T-helper 1 cell (primary cell): ENCODE measurements around the gene SSTR3.
"Not testable (repeated sequence)": the region's sequence is repeated elsewhere in the genome, so short reads cannot be mapped to it uniquely, and the experiment has no call there.

Experiments used
- DNase-seq, 5 donors: peaks; one replicate each; pipeline ENCODE4 v3.0.0-alpha.2; 2012 to 2020

The SSTR3 gene

DNA sequence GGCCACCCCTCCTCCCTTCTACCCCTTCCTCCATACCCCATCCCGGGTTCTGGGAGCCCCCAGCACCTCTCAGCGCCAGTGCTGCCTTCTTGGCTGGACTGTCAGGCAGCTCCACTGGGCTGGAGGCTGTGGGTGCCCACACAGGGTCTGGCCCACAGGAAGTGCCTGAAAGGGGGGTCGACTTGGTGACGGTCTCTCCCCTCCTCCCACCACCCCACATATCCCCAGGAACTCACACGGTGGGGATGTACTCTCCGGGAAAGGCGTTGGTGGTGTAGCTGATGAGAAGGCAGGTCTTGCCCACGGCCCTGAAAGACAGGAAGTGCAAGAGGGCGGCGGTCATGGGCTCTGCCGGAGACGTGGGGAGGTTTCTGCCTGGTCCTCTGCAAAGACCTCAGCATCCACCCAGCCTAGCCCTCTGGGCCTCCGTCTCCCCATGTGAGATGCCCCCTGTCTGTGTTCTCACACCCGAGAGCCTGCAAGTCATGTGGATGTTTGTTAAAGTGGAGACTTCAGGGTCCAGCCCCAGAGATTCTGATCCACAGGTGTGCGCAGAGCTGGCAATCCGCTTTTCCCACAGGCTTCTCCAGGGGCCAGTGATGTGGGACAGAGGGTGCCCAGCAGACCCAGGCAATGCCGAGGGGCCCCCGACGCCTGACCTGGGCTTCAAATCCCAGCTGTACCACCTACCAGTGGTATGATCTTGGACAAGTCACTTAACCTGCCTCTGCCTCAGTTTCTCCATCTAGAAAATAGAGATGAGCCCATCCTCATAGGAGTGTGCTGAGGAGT is 29.3 kb upstream of the SSTR3 start:
- DNase-seq: peak in 2 of 5 donors; percentile 34 to 77

DNA sequence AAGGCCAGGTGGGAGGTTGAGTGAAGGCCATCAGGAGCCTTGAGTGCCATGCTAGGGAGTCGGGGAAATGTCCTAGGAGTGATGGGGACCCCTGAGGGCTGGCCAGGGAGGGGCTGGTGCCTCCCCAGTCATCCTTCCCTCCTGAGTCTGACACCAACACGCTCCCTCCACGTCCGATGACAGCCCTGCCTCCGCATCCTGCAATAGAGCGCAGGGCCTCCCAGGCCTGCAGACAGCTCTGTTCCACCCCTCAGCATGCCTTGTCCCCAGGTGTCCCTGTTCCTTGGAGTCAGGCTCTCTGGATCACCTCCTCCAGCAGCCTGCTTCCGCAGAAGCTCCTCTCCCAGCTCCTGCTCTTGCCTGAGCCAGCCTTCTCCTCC is 28.7 kb upstream of the SSTR3 start:
- no peak for DNase-seq

DNA sequence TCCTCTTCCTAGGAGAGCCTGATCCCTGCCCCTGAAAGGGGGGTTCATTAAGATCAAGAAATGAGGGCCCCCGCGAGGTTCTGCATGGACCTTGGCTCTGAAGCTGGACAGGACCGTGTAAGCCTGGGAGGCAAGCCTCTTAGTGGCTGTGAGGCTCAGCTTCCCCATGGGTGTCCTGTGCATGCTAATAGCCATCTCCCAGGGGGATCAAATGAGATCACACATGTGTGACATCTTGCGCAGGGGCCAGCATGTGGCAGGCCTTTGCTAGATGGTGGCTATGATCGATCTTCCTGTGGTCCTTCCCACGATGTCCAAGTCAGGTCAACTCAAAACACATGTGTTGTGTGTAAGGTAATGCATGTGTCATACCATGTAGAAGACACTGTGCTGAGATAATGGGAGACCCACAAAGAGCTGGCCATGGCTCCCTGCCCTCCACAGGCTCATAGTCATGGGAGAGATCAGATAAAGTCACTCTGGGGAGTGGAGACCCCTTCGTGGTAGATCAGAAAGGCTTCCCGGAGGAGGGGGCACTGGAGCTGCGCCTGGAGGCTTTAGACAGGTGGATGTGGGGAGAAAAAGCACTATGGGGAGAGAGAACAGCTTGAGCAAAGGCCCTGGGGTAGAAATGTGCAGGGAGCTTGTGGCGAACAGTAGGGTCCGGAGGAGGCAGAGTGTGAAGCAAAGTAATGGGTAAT is 28.1 kb upstream of the SSTR3 start:
- DNase-seq: no peak

DNA sequence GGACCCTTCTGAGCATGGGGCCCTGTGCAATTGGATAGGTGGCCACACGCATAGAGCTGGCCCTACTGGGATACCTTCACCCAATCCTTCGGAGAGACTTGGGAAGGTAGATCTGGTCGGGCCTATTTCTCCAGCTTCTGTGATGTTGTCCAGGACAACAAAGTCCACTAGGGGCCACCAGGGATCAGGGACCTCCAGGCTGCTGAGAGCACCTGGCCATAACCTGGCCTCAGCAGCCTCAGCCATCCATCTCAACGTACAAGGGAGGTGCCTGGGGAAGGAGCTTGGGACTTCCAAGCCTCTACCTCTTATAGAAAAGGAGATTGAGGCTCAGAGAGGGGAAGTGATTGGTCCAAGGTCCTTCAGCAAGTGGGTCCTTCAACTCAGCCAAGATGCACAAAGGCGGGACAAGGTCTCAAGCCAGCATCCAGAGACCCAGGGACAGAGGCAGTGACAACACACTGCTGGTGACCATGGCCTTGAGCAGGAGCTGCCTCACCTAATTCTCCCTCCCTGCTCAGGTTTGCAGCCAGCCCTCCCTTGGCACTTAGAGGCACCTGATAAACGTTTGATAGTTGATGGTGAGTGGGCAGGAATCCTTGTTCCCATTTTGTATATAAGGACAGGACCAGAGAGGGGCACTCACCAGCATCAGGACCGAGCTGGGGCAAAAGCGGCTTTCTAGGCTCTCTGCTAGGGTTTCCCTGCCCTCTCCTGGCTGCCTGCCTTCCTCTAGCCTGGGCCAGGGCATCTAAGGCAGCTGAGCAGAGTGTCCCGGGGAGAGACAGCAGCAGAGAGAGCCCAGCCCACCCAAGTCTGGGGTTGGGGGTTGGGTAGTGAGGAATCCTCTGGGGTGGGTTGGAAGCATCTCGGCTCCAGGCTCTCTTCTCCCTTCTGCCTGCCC is 27.3 kb upstream of the SSTR3 start:
- no peak for DNase-seq

DNA sequence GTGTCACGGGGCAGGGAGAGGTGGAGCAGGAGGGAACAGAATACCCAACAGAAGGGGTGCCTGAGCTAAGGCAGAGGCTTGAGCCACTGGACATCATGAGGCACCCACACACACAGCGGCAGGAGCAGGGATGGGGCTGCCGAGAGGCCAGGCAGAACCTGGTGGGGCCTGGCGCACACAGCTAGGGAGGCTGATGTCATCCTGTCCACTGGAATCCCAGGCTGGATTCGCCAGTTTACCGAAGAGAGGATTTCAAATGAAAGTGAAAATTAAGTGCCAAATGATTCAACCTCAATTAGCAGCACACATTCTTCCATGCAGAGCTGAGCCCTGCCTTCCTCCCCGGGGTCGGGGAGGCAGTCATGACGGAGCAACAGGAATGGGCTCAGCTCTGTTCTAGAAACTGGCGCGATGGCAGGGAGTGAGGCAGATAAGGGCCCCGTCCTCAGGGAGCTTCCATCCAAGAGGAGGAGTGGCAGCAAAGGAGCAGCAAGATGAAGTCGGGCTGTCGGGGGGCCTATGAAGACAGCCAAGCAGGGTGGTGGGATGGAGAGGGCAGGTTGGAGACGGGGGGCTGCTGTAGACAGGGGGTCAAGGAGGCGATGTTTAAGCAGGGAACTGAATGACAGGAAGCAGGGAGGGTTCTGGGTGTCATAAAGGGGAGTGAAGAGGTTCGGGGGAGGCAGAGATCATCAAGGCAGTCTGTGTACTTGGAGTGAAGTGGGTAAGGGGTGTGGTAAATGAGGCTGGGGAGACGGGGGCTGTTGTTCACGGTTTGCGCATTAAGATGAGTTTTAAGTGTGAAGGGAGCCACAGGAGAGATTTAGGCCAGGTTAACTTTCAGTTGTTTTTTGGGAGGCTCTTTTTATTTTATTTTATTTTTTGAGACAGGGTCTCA is 25.3 kb upstream of the SSTR3 start:
- DNase-seq: no peak

DNA sequence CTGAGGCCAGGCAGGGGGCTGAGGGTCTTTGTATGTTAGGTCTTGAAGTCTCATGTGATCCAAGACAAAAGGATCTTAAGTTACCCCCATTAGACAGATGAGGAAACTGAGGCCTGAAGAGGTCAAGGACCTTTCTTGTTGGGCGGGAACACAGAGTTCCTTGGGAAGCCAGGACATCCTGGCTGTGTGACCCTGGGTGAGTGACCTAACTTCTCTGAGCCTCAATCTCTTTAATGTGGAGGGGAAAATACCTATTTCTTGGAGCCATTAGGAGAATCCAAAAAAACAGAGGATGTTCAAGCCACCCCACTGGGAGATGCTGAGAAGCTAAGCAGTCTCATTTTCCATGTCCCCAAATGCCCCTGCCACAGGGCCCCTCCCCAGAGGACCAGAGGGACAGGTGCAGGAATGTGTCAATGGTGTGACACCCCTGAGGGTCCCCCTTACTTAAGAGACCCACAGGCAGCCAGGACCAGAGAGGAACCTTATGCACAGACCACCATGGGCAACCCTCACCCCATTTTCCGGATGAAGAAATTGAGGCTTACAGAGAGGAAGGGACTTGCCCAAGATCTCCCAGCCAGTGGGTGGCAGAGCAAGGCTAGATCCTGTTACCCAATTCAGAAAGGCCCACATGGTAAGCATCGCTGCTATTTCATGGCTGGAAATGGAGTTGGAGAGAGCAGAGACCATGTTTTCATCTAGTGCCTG is 23.8 kb upstream of the SSTR3 start:
- DNase-seq: no peak

DNA sequence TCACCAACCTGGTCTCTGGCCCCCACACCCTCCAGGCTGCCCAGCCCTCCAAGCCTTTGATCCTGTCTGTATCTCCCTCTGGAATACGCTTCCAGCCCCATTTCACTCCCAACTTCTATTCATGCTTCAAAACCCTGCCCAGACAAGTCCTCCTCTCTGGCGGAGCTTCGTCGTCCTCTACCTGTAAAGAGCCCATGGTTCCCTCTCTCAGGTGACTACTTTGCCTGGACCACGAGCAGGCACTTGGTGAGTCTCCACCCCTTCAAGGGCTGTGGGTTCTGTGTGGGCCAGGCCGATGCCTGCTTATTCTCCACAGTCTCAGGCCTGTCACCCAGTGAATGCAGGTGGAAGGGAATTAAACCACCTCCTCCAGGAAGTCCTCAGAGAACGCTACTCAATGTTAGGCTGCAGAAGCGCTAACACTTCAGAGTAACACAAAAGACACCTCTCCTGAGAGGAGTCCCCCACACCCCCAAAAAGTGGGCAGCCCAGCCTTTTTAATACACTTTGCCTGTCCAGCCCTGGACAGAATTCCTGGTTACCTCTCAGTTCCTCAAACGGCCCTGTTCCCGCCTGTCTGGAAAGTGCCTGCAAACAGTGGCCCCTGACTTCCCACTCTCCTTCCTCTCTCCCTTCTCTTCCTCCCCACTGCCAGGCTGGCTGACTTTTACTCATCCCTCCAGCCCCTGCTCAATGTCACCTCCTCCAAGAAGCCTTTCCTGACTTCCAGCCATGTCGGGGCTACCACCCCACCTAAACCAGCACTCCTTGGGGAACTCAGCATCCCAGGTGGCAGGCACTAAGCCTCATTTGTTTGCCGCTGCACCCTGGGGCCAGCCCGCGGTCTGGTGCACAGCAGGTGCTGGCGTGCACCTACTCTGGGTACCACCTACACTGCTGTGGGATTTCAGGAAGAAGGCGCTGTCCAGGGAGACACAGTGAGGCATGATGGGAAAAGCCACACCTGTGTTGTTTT is 22.7 kb upstream of the SSTR3 start:
- no peak for DNase-seq

DNA sequence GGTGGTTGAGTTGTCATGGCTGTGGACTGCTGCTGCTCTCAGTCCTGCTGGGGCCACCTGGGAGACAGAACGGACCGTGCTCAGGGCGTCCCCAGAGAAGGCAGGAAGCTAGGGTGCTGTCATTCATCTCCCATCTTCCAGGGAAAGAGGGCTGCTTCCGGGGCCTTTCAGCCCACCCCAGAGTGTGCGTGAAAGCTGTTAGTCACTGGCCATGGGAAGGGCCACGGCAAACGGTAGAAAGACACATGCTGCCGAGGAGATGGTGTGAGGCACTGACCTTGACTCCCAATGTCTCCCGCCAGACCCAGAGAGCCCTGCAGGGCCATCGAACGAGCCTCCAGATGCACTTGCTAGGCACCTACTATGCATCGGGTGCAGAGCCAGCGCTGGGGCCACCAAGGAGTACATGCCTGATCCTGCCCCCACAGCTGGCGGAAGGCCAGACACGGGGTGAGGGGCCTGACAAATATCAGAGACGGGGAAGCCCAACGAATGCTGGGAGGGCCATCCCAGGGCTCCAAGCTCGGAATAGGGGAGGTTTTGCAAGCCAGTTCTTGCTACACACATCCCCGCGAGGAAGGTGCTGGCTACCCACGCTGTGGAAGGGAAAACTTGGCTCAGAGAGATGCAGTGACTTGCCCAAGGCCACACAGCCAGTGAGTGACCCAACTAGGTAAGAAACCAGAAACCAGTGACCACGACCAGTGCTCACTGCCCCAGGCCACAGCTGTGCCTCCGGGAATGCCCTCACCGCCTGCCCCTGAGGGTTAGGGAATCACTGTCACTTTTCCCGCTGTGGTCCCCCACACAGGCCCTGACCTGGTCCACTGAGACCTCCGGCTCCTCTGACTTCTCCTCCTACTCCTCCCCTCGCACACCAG is 21.7 kb upstream of the SSTR3 start:
- no peak for DNase-seq

DNA sequence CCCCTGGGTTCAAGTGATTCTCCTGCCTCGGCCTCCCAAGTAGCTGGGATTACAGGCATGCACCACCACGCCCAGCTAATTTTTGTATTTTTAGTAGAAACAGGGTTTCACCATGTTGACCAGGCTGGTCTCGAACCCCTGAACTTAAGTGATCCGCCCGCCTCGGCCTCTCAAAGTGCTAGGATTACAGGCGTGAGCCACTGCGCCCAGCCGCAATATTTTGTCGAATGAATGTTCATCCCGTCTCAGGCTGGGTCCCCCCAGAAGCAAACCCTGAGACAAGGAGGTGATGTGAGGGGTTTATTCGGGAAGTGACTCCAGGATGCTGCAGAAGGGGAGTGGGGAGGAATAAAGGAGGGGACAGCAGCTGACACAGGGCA is 21.1 kb upstream of the SSTR3 start:
- not testable (repeated sequence) for DNase-seq

DNA sequence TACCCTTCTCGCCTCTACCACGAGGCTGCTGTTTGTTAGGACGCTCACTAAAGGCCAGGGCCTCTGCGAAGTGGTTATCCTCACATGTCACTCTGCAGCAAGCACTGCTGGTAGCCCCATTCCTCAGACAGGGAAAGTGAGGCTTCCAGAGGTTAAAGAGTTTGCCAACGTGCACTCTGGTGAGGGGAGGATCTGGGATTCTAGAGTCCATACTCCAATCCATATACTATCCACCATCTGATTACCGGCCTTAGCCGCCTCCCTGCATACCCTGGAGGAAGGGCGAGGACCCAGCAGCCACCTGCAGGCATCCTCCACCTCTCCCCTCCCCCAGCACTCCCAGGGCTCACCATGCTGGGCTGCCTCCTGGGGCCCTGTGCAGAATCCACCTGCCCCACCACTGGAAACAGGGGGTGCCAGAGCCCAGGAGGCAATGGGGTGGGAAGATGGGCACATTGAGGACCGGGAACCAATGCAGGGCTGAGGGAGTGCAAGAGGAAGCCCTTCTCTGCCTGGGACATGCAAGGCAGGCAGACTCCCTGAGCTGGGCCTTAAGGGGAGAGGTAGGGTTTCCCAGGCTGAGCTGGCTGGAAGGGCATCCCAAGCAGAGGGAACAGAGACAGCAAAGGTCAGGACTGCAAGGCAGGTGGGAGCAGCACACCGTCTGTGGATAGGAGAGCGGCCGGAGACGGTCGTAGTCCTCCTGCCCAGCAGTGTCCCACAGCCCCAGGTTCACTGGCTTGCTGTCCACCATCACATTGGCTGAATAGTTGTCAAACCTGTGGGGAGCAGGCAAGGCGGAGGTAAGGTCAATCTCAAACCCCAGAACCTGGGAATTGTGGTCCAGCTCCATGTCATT is 20.1 kb upstream of the SSTR3 start:
- no peak for DNase-seq

DNA sequence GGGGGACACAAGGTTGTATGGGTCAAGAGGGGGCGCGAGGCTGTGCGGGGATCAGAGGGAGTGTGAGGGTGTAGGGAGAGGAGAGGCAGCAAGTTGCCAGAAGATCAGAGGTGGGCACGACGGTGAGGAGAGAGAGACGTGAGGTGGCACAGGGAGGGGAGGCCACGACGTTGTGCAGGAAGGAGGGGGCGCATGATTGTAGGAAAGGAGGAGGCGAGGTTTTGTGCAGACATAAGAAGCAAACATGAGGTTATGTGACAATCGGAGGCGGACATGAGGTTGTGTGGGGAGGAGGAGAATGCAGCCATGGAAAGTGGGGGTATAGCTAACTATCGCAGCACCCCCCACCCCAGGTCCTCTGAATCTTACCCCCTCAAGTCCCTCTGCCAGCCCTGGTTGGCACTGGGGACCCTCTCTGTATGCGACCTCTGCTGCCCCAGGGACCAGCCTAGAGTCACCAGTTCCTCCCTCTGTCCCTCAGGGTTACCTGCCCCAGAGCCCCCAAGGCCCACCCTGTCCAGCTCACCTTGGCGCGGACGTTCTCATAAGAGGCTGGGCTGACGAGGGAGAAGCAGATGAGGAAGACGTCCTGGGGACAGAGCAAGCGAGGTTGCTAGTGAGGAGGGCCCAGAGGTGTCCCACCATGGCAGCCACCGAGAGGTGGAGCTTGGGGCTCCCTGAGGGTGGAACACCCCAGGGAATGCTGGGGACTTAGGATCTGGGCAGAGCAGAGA is 19.3 kb upstream of the SSTR3 start:
- peak in 2 of 5 donors; percentile 40 to 47 for DNase-seq

DNA sequence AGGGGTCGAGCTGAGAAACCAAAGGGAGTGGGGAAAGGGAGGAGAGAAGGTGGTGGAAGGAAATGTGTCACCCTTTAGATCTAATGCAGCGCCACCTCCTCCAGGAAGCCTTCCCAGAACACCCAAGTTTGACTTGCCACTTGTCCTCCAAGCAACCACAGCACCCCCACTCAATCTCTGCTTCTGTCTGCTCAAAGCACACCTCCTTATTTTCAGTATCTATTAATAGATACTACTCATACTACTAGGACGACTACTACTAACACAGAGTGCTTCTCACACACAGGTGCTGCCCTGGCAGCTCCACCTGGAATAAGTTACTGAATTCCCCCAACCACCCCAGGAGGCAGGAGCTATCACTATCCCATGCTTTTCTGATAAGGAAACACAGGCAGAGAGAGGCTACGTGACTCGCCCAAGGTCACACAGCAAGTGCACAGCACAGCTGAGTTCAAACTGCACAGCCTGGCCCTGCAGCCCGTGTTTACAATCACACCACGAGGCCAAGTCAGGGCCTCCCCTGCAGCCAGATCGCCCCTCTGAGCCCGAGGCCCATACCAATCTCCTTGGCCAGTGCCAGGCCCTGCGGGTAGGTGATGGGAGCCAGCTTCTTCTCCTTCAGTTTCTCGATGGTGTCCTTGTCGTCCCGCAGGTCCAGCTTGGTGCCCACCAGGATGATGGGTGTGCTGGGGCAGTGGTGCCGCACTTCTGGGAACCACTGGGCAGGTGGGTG is 18.6 kb upstream of the SSTR3 start:
- peak in 3 of 5 donors; percentile 41 to 89 (median 45) for DNase-seq

DNA sequence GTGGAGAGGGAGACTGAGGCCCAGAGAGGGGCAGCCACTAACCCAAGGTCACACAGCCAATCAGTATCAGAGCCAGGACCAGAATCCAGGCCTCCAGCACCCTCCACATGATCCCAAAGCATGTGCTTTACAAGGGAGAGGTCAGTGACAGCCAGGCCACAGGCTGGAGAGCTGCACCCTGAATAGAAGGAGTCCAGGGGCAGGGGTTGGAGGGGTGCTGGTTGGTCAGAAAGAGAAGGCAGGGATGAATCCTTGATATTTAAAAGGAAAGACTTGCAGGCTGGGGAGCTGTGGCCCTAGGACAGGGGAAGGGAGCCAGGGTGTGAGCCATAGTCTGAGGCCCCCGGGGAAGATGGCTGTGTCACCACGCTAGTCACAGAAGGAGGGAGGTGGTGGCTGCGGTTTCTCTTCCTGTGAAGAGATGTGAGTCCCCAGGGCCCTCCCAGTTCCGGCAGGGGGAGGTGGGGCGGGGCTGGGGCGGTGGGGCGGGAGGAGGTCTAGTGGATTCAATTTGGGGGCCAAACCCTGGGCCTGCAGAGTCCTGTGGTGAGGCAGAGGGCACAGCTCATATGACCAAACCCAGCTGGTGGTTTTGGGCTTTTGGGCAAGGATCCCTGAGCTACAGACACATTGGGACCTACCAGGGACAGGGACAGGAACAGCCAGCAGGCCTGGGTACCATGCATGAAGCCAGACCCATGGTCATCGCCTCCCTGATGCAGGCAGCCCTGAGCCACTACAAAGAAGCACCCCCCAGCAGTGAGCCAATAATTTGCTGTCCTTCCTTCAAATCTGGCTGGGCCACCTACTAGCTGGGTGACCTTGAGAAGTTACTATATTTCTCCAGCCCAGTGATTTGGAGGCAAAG is 17.8 kb upstream of the SSTR3 start:
- peak; percentile 83 to 92 (median 89) for DNase-seq

DNA sequence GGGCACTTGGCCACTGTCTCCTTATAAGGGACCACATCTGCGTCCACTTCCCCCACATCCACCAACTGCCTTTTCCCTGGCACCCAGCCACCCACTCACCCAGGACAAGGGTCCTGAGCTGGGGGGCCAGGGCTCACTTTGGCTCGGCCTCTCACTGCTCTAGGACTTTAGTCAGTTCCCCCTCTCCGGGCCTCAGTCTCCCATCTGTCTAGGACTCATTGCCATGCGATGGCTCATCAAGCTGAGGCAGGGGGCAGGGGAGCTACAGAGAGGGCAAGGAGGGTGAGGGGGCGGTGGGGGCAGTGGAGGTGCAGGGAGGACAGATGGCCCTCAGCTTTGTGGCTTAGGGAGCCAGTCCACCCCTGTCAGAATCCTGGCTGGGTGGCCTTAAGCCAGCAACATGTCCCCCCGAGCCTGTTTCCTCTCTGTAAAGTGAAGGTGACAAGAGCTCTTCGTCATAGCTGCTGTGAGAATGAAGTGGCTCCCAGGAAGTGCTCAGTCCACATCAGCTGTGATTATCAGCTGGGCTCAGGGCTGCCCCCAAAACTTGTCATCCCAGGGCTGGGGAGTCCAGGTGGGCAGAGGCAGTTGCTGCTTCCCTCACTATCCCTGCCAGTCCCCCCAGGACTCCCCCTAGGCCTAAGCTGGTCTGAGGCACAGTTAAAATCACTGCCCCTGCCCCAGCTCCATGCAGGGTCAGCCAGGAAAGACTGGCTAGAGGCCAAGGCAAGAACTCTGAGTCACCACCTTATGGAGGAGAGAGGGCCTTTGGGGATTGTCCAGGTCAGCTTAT is 16.9 kb upstream of the SSTR3 start:
- DNase-seq: peak in 1 of 5 donors; percentile 81
